Panc1 (cell line): ENCODE results near the gene CAMKMT. TPM values are rescaled to one million over a fixed set of nuclear protein-coding genes. Genes with fewer than 3 reads are reported as not detected.

ENCODE experiments used
- ATAC-seq: fragments of 200-7000 bp; cut with Tn5 transposase; 2 replicates; pipeline ENCODE4 v1.9.1; 2020; ENCODE audit warnings: mild to moderate bottlenecking, moderate library complexity
- BruUV-seq: library from RNA; stranded (reverse); fragments of 400-500 nt; replicated peaks from 2 replicates; lab custom pipeline; 2021; lab: Mats Ljungman, UMichigan
- CTCF ChIA-PET: fragments of 300-600 bp; sonication (Branson Sonifier 250); formaldehyde crosslinking; loops from one replicate; lab custom pipeline; 2022; ENCODE audit warnings: antibody characterized with exemption; lab: Charles Lee
- POLR2A ChIA-PET: fragments of 300-600 bp; sonication (Branson Sonifier 250); formaldehyde crosslinking; loops from one replicate; lab custom pipeline; 2022; ENCODE audit warnings: antibody characterized with exemption; lab: Charles Lee
- DNase-seq: peaks from one replicate; pipeline ENCODE4 v3.0.0-alpha.2; 2010; ENCODE audit warnings: low read depth, low spot score
- H3K27ac ChIP-seq: 2 replicates; pipeline ENCODE4 v1.5.1; 2011; ENCODE audit warnings: mild to moderate bottlenecking, low read length, inconsistent platforms
- H3K27me3 ChIP-seq: fragments of 200-500 bp; sonication (Bioruptor generic); 2 replicates; pipeline ENCODE4 v1.6.0; 2014; ENCODE audit warnings: low read length, inconsistent platforms; ENCODE audit not compliant: control insufficient read depth, insufficient read depth
- H3K36me3 ChIP-seq: fragments of 200-500 bp; sonication (Bioruptor generic); 2 replicates; pipeline ENCODE4 v1.5.1; 2014; ENCODE audit warnings: inconsistent platforms, mild to moderate bottlenecking, low read length, moderate library complexity; ENCODE audit not compliant: control insufficient read depth, insufficient read depth
- H3K4me1 ChIP-seq: 2 replicates; pipeline ENCODE4 v1.5.1; 2011; ENCODE audit warnings: inconsistent platforms, mild to moderate bottlenecking, low read length, moderate library complexity; ENCODE audit not compliant: control insufficient read depth, insufficient read depth
- H3K4me3 ChIP-seq, 2 experiments: 2 replicates each; pipeline ENCODE4 v1.5.1; 2011 to 2012; ENCODE audit warnings: low read depth in 2 of 2, low read length in 2 of 2, mild to moderate bottlenecking in 2 of 2, inconsistent platforms in 1 of 2, moderate library complexity in 1 of 2
- H3K9me3 ChIP-seq: fragments of 200-500 bp; sonication (Bioruptor generic); 2 replicates; pipeline ENCODE4 v1.5.1; 2014; ENCODE audit warnings: low read depth, mild to moderate bottlenecking, inconsistent platforms, low read length, moderate library complexity; ENCODE audit not compliant: control insufficient read depth, insufficient read depth
- POLR2AphosphoS5 ChIP-seq: IDR thresholded peaks from 2 replicates; pipeline ENCODE4 v1.6.1; 2012; ENCODE audit warnings: mild to moderate bottlenecking, low read depth, low read length, moderate library complexity
- SIN3A ChIP-seq: IDR thresholded peaks from 2 replicates; pipeline ENCODE4 v1.6.1; 2012; ENCODE audit warnings: low read depth, mild to moderate bottlenecking, low read length, moderate library complexity, borderline replicate concordance; ENCODE audit not compliant: insufficient read depth
- TCF7L2 ChIP-seq: IDR thresholded peaks from 2 replicates; pipeline ENCODE4 v1.6.1; 2011; ENCODE audit warnings: mild to moderate bottlenecking, low read depth, low read length, inconsistent platforms
- in situ Hi-C: cut with HindIII; loops from 2 replicates; pipeline ENCODE4 v1.10.0; 2016; ENCODE audit warnings: low sequenced_read_pairs, low pct_unique_long_range_greater_than_20kb
- intact Hi-C: fragments of 100-400 bp; cut with micrococcal nuclease; formaldehyde crosslinking; loops from one replicate; pipeline ENCODE4 v1.10.0; 2022; ENCODE audit not compliant: unreplicated experiment
- total RNA-seq: library from RNA; stranded (reverse); gene quantifications from one replicate; pipeline ENCODE4 v1.2.1, GENCODE V29; 2021; ENCODE audit not compliant: unreplicated experiment
- TF ChIP-seq, protein P1 (sequence below), 2 experiments: IDR thresholded peaks; 2 replicates each; pipeline ENCODE4 v1.6.1; 2011 to 2012; ENCODE audit warnings: low read depth in 2 of 2, control low read depth in 1 of 2, low read length in 1 of 2, mild to moderate bottlenecking in 1 of 2, moderate library complexity in 1 of 2; ENCODE audit not compliant: insufficient read depth in 1 of 2
- TF ChIP-seq, protein P2 (sequence below): fragments of 450-650 bp; IDR thresholded peaks from 2 replicates; pipeline ENCODE4 v1.5.1; 2017; ENCODE audit warnings: mild to moderate bottlenecking

CAMKMT gene
- total RNA-seq, 1 experiment from 2014 or later = 12.6 TPM

DNA sequence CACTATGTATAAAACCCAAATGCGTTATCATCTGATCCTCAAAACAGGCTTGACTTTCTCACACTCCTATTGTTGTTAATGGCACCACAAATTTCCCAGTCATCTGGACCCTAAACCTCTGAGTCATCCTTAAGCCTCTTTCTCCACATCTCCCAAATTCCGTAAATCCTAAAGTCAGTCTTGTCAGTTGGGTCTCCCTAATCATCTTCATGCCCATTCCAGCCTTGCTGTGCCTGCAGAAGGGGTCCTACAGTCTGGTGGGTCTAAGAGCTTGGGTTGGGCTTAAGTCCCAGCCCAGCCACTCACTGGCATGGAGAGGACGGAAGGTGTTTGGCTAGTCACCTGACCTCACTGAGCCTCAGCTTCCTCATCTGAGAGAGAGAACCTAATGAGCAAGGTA, 314.6 kb downstream of the CAMKMT start:
- no peak for DNase-seq
- in situ Hi-C loops = no loop called here
- no peak for ATAC-seq
- TF ChIP-seq POLR2AphosphoS5 = no peak
- no peak for TF ChIP-seq SIN3A
- TF ChIP-seq, protein P1, sequence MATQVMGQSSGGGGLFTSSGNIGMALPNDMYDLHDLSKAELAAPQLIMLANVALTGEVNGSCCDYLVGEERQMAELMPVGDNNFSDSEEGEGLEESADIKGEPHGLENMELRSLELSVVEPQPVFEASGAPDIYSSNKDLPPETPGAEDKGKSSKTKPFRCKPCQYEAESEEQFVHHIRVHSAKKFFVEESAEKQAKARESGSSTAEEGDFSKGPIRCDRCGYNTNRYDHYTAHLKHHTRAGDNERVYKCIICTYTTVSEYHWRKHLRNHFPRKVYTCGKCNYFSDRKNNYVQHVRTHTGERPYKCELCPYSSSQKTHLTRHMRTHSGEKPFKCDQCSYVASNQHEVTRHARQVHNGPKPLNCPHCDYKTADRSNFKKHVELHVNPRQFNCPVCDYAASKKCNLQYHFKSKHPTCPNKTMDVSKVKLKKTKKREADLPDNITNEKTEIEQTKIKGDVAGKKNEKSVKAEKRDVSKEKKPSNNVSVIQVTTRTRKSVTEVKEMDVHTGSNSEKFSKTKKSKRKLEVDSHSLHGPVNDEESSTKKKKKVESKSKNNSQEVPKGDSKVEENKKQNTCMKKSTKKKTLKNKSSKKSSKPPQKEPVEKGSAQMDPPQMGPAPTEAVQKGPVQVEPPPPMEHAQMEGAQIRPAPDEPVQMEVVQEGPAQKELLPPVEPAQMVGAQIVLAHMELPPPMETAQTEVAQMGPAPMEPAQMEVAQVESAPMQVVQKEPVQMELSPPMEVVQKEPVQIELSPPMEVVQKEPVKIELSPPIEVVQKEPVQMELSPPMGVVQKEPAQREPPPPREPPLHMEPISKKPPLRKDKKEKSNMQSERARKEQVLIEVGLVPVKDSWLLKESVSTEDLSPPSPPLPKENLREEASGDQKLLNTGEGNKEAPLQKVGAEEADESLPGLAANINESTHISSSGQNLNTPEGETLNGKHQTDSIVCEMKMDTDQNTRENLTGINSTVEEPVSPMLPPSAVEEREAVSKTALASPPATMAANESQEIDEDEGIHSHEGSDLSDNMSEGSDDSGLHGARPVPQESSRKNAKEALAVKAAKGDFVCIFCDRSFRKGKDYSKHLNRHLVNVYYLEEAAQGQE (IDR thresholded peaks at IDR 0.05; ENCODE audit: insufficient read depth in 1 of 2, low read depth in 2 of 2, low read length in 1 of 2) = no peak
- TF ChIP-seq, protein P2, sequence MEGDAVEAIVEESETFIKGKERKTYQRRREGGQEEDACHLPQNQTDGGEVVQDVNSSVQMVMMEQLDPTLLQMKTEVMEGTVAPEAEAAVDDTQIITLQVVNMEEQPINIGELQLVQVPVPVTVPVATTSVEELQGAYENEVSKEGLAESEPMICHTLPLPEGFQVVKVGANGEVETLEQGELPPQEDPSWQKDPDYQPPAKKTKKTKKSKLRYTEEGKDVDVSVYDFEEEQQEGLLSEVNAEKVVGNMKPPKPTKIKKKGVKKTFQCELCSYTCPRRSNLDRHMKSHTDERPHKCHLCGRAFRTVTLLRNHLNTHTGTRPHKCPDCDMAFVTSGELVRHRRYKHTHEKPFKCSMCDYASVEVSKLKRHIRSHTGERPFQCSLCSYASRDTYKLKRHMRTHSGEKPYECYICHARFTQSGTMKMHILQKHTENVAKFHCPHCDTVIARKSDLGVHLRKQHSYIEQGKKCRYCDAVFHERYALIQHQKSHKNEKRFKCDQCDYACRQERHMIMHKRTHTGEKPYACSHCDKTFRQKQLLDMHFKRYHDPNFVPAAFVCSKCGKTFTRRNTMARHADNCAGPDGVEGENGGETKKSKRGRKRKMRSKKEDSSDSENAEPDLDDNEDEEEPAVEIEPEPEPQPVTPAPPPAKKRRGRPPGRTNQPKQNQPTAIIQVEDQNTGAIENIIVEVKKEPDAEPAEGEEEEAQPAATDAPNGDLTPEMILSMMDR = no peak
- TF ChIP-seq TCF7L2 = no peak
- Histone ChIP-seq H3K4me1 (no peaks in the 10 kb centered on the region), H3K4me3 (no peak overlapping the region), H3K27me3 (no peaks in the 10 kb centered on the region), H3K27ac (no peak overlapping the region), H3K9me3 (no peaks in the 10 kb centered on the region), H3K36me3 (no peaks in the 10 kb centered on the region)
- intact Hi-C loops = no loop called here
- ChIA-PET POLR2A (no interaction called here), CTCF (no interaction called here)
- BruUV-seq = no TSS peak

DNA sequence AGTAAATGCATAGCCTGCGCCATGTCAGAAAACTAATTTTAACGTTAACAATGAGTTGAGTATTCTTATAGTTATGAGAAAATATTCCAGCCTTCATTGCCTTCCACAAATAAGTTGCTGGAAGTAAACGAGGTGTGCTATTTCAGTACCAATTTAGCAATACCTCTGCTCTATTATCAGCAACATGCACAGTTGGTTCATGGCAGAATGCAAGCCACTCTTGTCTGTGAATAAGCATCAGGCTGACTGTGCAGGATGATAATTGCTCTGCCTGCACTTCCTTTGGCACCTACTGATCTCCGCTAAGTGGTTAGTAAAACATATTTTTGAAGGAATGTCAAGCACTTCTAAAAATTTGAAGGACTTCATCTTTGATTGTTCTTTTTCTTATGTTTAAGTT, 317.8 kb downstream of the CAMKMT start:
- ChIA-PET CTCF (no interaction called here), POLR2A (no interaction called here)
- TF ChIP-seq, protein P2 = no peak
- TF ChIP-seq TCF7L2 = no peak
- TF ChIP-seq, protein P1 (IDR thresholded peaks at IDR 0.05; ENCODE audit: insufficient read depth in 1 of 2, low read depth in 2 of 2, low read length in 1 of 2) = no peak
- TF ChIP-seq SIN3A = no peak
- no peak for TF ChIP-seq POLR2AphosphoS5
- no peak for DNase-seq
- no peaks in the 10 kb centered on the region for H3K36me3 ChIP-seq
- in situ Hi-C loops (no loop called here), intact Hi-C loops (no loop called here)
- no peak overlapping the region for H3K27ac ChIP-seq
- H3K4me1 ChIP-seq = no peaks in the 10 kb centered on the region
- H3K9me3 ChIP-seq = no peaks in the 10 kb centered on the region
- no peak for ATAC-seq
- BruUV-seq = no TSS peak
- H3K27me3 ChIP-seq = no peaks in the 10 kb centered on the region
- H3K4me3 ChIP-seq = no peak overlapping the region
